ENCODE measurements around the gene EBP. TPM values are rescaled to one million over a fixed set of nuclear protein-coding genes. Genes with fewer than 3 reads are reported as not detected.

The EBP gene
- total and polyA plus RNA-seq, 2 of the 8 experiments (the other 6 are each of a cell fraction or from before 2014, with no cell fraction given) = 143 to 286 TPM

GRCh38 chrX:48497871-48498270 lies 23.7 kb upstream of the EBP start:
- CTCF ChIA-PET (ENCODE audit: partially characterized antibody) = interaction anchor here (1.0 kb wide), 1 partner anchor 414 kb away, joined by 3 read pairs; no protein-coding TSS in a partner anchor
- no peak overlapping the region for H3K56ac ChIP-seq (replicated peaks; ENCODE audit: insufficient read length, low read depth, low read length)

More at GRCh38 chrX:48497871-48498270, 23.7 kb upstream of the EBP start:
- H3K79me1 ChIP-seq (ENCODE audit: low read depth, low read length) = no peaks in the 10 kb centered on the region
- H2AFZ ChIP-seq (ENCODE audit: low read length) = no peak overlapping the region
- 81% methylated on average over 4 of the region's 5 CpGs; no CpG with 5 or more reads in 1 of the 2 experiments for WGBS, 2 experiments (ENCODE audit: extremely low coverage in 1 of 2, insufficient coverage in 1 of 2, insufficient read length in 1 of 2, insufficient replicate concordance in 2 of 2, low coverage in 1 of 2, low lambda C conversion rate in 2 of 2, missing lambda C conversion rate in 1 of 2)
- H2BK5ac ChIP-seq (ENCODE audit: low read depth, low read length) = no peak overlapping the region
- no peaks in the 10 kb centered on the region for H3K9me3 ChIP-seq (ENCODE audit: insufficient read depth in 2 of 2, low read depth in 1 of 2, low read length in 1 of 2)
- H3K23ac ChIP-seq (ENCODE audit: insufficient read length) = no peak overlapping the region
- H3K4me3 ChIP-seq (ENCODE audit: extremely low read depth in 1 of 4, insufficient read depth in 2 of 4, low read depth in 3 of 4, low read length in 4 of 4) = no peak overlapping the region
- no peak overlapping the region for H3K4ac ChIP-seq (replicated peaks; ENCODE audit: insufficient read length, low read depth, low read length)
- H4K8ac ChIP-seq (ENCODE audit: extremely low read depth, insufficient read depth, low read length) = no peak overlapping the region
- no peaks in the 10 kb centered on the region for H4K20me1 ChIP-seq (replicated peaks in 1 of 2; ENCODE audit: control insufficient read depth in 1 of 2, insufficient read depth in 2 of 2, low read length in 2 of 2)
- H3K27ac ChIP-seq (ENCODE audit: low read depth, low read length) = no peak overlapping the region
- H4K5ac ChIP-seq (ENCODE audit: insufficient read length, low read depth, low read length) = no peak overlapping the region
- H3K18ac ChIP-seq (ENCODE audit: extremely low read depth, low read length) = no peak overlapping the region
- no peak overlapping the region for H2BK20ac ChIP-seq (ENCODE audit: low read length)
- FAIRE-seq (no peak), DNase-seq (ENCODE audit: low read depth in 1 of 2, low spot score in 2 of 2) (no peak)
- H3K23me2 ChIP-seq (ENCODE audit: low read depth, low read length) = no peaks in the 10 kb centered on the region
- no peak overlapping the region for H2BK15ac ChIP-seq (ENCODE audit: low read length)
- no peak overlapping the region for H2BK120ac ChIP-seq (replicated peaks; ENCODE audit: low read depth, low read length)
- no peak overlapping the region for H3K14ac ChIP-seq (ENCODE audit: insufficient read length)
- no peak overlapping the region for H2AK5ac ChIP-seq (ENCODE audit: low read depth, low read length)
- no peaks in the 10 kb centered on the region for H3K27me3 ChIP-seq (replicated peaks in 1 of 4; ENCODE audit: control insufficient read depth in 3 of 4, extremely low read depth in 1 of 4, insufficient read depth in 3 of 4, low read length in 3 of 4)
- TF ChIP-seq SIX5 (IDR thresholded peaks at IDR 0.05; ENCODE audit: low read depth, low read length) = no peak
- no peak for TF ChIP-seq CHD2 (IDR thresholded peaks at IDR 0.05; ENCODE audit: low read length)
- TF ChIP-seq KDM1A (IDR thresholded peaks at IDR 0.05; ENCODE audit: borderline replicate concordance, low read length) = no peak
- no peak for TF ChIP-seq MAX (IDR thresholded peaks at IDR 0.05)
- TF ChIP-seq SIN3A (conservative IDR thresholded peaks at IDR 0.05 in 1 of 2, IDR thresholded peaks at IDR 0.05 in 1 of 2; ENCODE audit: low read depth in 1 of 2, low read length in 2 of 2) = no peak
- TF ChIP-seq MAFK (IDR thresholded peaks at IDR 0.05; ENCODE audit: low read depth, low read length) = no peak
- no peak overlapping the region for H4K91ac ChIP-seq (replicated peaks; ENCODE audit: insufficient read length, low read length)
- no peaks in the 10 kb centered on the region for H3K79me2 ChIP-seq (ENCODE audit: control insufficient read depth in 1 of 2, insufficient read depth in 2 of 2, low read length in 2 of 2)
- no peaks in the 10 kb centered on the region for H3K36me3 ChIP-seq (ENCODE audit: control insufficient read depth in 2 of 4, insufficient read depth in 4 of 4, low read length in 3 of 4)
- no peak overlapping the region for H3K9ac ChIP-seq (replicated peaks in 1 of 4; ENCODE audit: extremely low read depth in 1 of 4, low read depth in 3 of 4, low read length in 3 of 4)
- POLR2A ChIA-PET (ENCODE audit: partially characterized antibody) = no interaction called here
- H2BK12ac ChIP-seq (ENCODE audit: low read depth, low read length) = no peak overlapping the region
- H3K4me1 ChIP-seq (replicated peaks in 1 of 4; ENCODE audit: control insufficient read depth in 3 of 4, insufficient read depth in 4 of 4, low read length in 3 of 4) = no peaks in the 10 kb centered on the region; a peak in 1 of 7 replicates
- H3K4me2 ChIP-seq (ENCODE audit: insufficient read depth in 1 of 2, low read depth in 2 of 2, low read length in 2 of 2) = no peak overlapping the region
